ENCODE data around the gene ZNF75A. TPM values are rescaled to one million over a fixed set of nuclear protein-coding genes. Genes with fewer than 3 reads are reported as not detected.

ZNF75A gene
- total RNA-seq, 1 experiment from 2014 or later = 10.3 TPM

DNA sequence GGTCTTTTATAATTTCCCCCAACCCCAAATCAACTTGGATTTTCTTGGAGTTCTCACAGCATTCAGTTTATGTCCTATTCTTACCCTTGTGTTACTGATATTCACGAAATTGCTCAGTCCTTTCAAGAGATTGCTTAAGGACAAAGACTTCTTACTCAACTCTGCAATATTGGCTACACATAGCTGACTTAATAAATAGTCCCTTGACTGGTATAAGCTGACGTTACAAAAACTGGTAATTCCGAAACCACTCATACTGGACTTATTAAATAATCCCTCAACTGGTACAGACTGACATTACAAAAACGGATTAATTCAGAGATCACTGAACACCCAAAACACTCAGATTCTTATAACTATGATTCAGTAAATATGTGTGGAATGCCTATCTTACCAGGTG lies 927 bp upstream of the ZNF75A start:
- ATAC-seq = no peak
- H3K4me3 ChIP-seq (replicated peaks in 1 of 2; ENCODE audit: low read depth in 1 of 2, low read length in 2 of 2) = 0 out of 4 replicates have a peak overlapping the region, but pooled peaks of 1 of the 2 experiments have one; percentile 60
- TF ChIP-seq CEBPB (IDR thresholded peaks at IDR 0.05; ENCODE audit: low read depth) (no peak), POLR2AphosphoS5 (IDR thresholded peaks at IDR 0.05; ENCODE audit: low read depth, low read length) (no peak), EGR1 (IDR thresholded peaks at IDR 0.05; ENCODE audit: low read depth) (no peak), FOSL1 (IDR thresholded peaks at IDR 0.05; ENCODE audit: low read depth) (no peak), ZBTB33 (IDR thresholded peaks at IDR 0.05; ENCODE audit: extremely low read depth, insufficient replicate concordance, low read length) (no peak), JUND (IDR thresholded peaks at IDR 0.05) (no peak), ELF1 (IDR thresholded peaks at IDR 0.05; ENCODE audit: borderline replicate concordance, low read depth) (no peak), SIN3A (IDR thresholded peaks at IDR 0.05; ENCODE audit: low read depth) (no peak), SP1 (IDR thresholded peaks at IDR 0.05; ENCODE audit: low read depth) (no peak), CBX3 (IDR thresholded peaks at IDR 0.05; ENCODE audit: low read depth) (no peak), SRF (IDR thresholded peaks at IDR 0.05; ENCODE audit: low read depth) (no peak), ZNF274 (IDR thresholded peaks at IDR 0.05; ENCODE audit: low read depth, low read length) (no peak), RAD21 (IDR thresholded peaks at IDR 0.05; ENCODE audit: low read depth) (no peak), TCF7L2 (IDR thresholded peaks at IDR 0.05; ENCODE audit: borderline replicate concordance, extremely low read depth, insufficient read depth, insufficient read length) (no peak), ZFX (IDR thresholded peaks at IDR 0.05) (no peak), YY1 (IDR thresholded peaks at IDR 0.05; ENCODE audit: extremely low read depth, insufficient replicate concordance, low read depth, low read length) (no peak)
- TF ChIP-seq, protein P1, sequence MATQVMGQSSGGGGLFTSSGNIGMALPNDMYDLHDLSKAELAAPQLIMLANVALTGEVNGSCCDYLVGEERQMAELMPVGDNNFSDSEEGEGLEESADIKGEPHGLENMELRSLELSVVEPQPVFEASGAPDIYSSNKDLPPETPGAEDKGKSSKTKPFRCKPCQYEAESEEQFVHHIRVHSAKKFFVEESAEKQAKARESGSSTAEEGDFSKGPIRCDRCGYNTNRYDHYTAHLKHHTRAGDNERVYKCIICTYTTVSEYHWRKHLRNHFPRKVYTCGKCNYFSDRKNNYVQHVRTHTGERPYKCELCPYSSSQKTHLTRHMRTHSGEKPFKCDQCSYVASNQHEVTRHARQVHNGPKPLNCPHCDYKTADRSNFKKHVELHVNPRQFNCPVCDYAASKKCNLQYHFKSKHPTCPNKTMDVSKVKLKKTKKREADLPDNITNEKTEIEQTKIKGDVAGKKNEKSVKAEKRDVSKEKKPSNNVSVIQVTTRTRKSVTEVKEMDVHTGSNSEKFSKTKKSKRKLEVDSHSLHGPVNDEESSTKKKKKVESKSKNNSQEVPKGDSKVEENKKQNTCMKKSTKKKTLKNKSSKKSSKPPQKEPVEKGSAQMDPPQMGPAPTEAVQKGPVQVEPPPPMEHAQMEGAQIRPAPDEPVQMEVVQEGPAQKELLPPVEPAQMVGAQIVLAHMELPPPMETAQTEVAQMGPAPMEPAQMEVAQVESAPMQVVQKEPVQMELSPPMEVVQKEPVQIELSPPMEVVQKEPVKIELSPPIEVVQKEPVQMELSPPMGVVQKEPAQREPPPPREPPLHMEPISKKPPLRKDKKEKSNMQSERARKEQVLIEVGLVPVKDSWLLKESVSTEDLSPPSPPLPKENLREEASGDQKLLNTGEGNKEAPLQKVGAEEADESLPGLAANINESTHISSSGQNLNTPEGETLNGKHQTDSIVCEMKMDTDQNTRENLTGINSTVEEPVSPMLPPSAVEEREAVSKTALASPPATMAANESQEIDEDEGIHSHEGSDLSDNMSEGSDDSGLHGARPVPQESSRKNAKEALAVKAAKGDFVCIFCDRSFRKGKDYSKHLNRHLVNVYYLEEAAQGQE (IDR thresholded peaks at IDR 0.05; ENCODE audit: low read depth) = no peak
- TF ChIP-seq, protein P2, sequence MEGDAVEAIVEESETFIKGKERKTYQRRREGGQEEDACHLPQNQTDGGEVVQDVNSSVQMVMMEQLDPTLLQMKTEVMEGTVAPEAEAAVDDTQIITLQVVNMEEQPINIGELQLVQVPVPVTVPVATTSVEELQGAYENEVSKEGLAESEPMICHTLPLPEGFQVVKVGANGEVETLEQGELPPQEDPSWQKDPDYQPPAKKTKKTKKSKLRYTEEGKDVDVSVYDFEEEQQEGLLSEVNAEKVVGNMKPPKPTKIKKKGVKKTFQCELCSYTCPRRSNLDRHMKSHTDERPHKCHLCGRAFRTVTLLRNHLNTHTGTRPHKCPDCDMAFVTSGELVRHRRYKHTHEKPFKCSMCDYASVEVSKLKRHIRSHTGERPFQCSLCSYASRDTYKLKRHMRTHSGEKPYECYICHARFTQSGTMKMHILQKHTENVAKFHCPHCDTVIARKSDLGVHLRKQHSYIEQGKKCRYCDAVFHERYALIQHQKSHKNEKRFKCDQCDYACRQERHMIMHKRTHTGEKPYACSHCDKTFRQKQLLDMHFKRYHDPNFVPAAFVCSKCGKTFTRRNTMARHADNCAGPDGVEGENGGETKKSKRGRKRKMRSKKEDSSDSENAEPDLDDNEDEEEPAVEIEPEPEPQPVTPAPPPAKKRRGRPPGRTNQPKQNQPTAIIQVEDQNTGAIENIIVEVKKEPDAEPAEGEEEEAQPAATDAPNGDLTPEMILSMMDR (IDR thresholded peaks at IDR 0.05 in 2 of 3, conservative IDR thresholded peaks at IDR 0.05 in 1 of 3; ENCODE audit: borderline replicate concordance in 1 of 3, insufficient read depth in 1 of 3, low read depth in 2 of 3, low read length in 2 of 3) = no peak
- TF ChIP-seq, protein P3, sequence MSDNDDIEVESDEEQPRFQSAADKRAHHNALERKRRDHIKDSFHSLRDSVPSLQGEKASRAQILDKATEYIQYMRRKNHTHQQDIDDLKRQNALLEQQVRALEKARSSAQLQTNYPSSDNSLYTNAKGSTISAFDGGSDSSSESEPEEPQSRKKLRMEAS (IDR thresholded peaks at IDR 0.05) = no peak
- no peaks in the 10 kb centered on the region for H3K79me2 ChIP-seq (ENCODE audit: insufficient read depth, low read length)
- TSS peak; percentile 76 for BruUV-seq (replicated peaks)
- ChIA-PET CTCF (no interaction called here), RAD21 (ENCODE audit: low non-redundant PET in 1 of 2, low total read pairs in 2 of 2, uncharacterized antibody in 2 of 2, unreplicated experiment in 2 of 2) (no interaction called here), POLR2A (no interaction called here)
- intact Hi-C loops (cut with micrococcal nuclease) = loop anchor here (10.0 kb wide), 1 partner anchor 90 kb away; no protein-coding TSS in a partner anchor
- H3K27me3 ChIP-seq (ENCODE audit: insufficient read depth, low read length) = no peaks in the 10 kb centered on the region
- peaks cover 0 to 19% of the 10 kb centered on the region in 2 experiments; a peak in 2 of 4 replicates for H3K4me1 ChIP-seq (ENCODE audit: control insufficient read depth in 1 of 2, insufficient read depth in 2 of 2, low read length in 2 of 2)
- H4K20me1 ChIP-seq (ENCODE audit: insufficient read depth) = no peaks in the 10 kb centered on the region
- H3K9me2 ChIP-seq (ENCODE audit: insufficient read depth) = no peaks in the 10 kb centered on the region
- no peak overlapping the region for H2AFZ ChIP-seq (ENCODE audit: low read depth, low read length, poor library complexity, severe bottlenecking)
- H3K9ac ChIP-seq (ENCODE audit: low read length) = no peak overlapping the region
- H3K27ac ChIP-seq (ENCODE audit: low read depth, low read length) = no peak overlapping the region
- H3K9me3 ChIP-seq (ENCODE audit: control insufficient read depth in 1 of 2, insufficient read depth in 1 of 2, low read depth in 1 of 2, low read length in 2 of 2) = peaks cover 0 to 8% of the 10 kb centered on the region in 2 experiments; a peak in 1 of 4 replicates
- peaks cover 0 to 6% of the 10 kb centered on the region in 2 experiments; a peak in 1 of 4 replicates for H3K36me3 ChIP-seq (ENCODE audit: control insufficient read depth in 1 of 2, insufficient read depth in 2 of 2, low read length in 2 of 2)
- peak overlapping the region; percentile 66 for H3K4me2 ChIP-seq (ENCODE audit: low read length)
- no peak for DNase-seq (ENCODE audit: low read depth, low spot score)
